H1 (cell line): ENCODE measurements around the gene PDHX. TPM values are rescaled to one million over a fixed set of nuclear protein-coding genes. Genes with fewer than 3 reads are reported as not detected.

Experiments used
- CTCF ChIA-PET: fragments of 300-600 bp; sonication (Branson Sonifier 250); formaldehyde crosslinking; loops from one replicate; lab custom pipeline; 2021; ENCODE audit not compliant: partially characterized antibody; lab: Charles Lee
- POLR2A ChIA-PET: fragments of 300-600 bp; sonication (Branson Sonifier 250); formaldehyde crosslinking; loops from one replicate; lab custom pipeline; 2021; ENCODE audit warnings: inconsistent platforms; ENCODE audit not compliant: partially characterized antibody; lab: Charles Lee
- DNase-seq, 2 experiments: peaks; one replicate each; pipeline versions ENCODE4 v3.0.0 to v3.0.0-alpha.2; 2010 to 2022; ENCODE audit warnings: low spot score in 2 of 2, low read depth in 1 of 2, mixed read lengths in 1 of 2
- FAIRE-seq: peaks from 2 replicates; lab custom pipeline; 2011; peaks lifted over from hg19 to GRCh38; lab: Jason Lieb, UNC
- H2AFZ ChIP-seq: 2 replicates; pipeline ENCODE4 v1.8.1; 2012; ENCODE audit warnings: low read length, inconsistent platforms
- H2AK5ac ChIP-seq: 2 replicates; pipeline ENCODE4 v1.6.1; 2013; ENCODE audit warnings: low read depth, low read length
- H2BK120ac ChIP-seq: replicated peaks from 2 replicates; pipeline ENCODE3; 2013; ENCODE audit warnings: low read depth, low read length, inconsistent platforms
- H2BK12ac ChIP-seq: 2 replicates; pipeline ENCODE4 v1.6.1; 2013; ENCODE audit warnings: low read depth, low read length
- H2BK15ac ChIP-seq: 2 replicates; pipeline ENCODE4 v1.6.1; 2013; ENCODE audit warnings: low read length
- H2BK20ac ChIP-seq: 2 replicates; pipeline ENCODE4 v1.6.1; 2013; ENCODE audit warnings: low read length
- H2BK5ac ChIP-seq: 2 replicates; pipeline ENCODE4 v1.6.1; 2013; ENCODE audit warnings: low read depth, low read length
- H3K14ac ChIP-seq: 2 replicates; pipeline ENCODE4 v1.6.1; 2013; ENCODE audit warnings: inconsistent platforms; ENCODE audit not compliant: insufficient read length
- H3K18ac ChIP-seq: 2 replicates; pipeline ENCODE4 v1.6.1; 2013; ENCODE audit warnings: low read length; ENCODE audit errors: extremely low read depth
- H3K23ac ChIP-seq: 2 replicates; pipeline ENCODE4 v1.6.1; 2013; ENCODE audit warnings: inconsistent platforms; ENCODE audit not compliant: insufficient read length
- H3K23me2 ChIP-seq: 2 replicates; pipeline ENCODE4 v1.6.1; 2013; ENCODE audit warnings: low read depth, low read length
- H3K27ac ChIP-seq: 2 replicates; pipeline ENCODE4 v1.6.1; 2011; ENCODE audit warnings: low read depth, low read length, inconsistent platforms
- H3K27me3 ChIP-seq, 4 experiments: replicated peaks in 1 of 4; 1 replicate in 1 of 4; 2 replicates in 3 of 4; pipeline versions ENCODE4 v1.6.1 to v1.8.1; 2011 to 2013; ENCODE audit warnings: low read length in 3 of 4, mild to moderate bottlenecking in 3 of 4, inconsistent platforms in 2 of 4, mixed read lengths in 2 of 4, moderate library complexity in 1 of 4; ENCODE audit not compliant: control insufficient read depth in 3 of 4, insufficient read depth in 3 of 4; ENCODE audit errors: extremely low read depth in 1 of 4
- H3K36me3 ChIP-seq, 4 experiments: 2 replicates each; pipeline versions ENCODE4 v1.6.1 to v1.8.1; 2011 to 2013; ENCODE audit warnings: mild to moderate bottlenecking in 4 of 4, low read length in 3 of 4, moderate library complexity in 2 of 4, control low read depth in 1 of 4, inconsistent platforms in 1 of 4; ENCODE audit not compliant: insufficient read depth in 4 of 4, control insufficient read depth in 2 of 4
- H3K4ac ChIP-seq: replicated peaks from 2 replicates; pipeline ENCODE3; 2013; ENCODE audit warnings: low read length, low read depth, mixed read lengths, inconsistent platforms; ENCODE audit not compliant: insufficient read length
- H3K4me1 ChIP-seq, 4 experiments: replicated peaks in 1 of 4; 1 replicate in 1 of 4; 2 replicates in 3 of 4; pipeline versions ENCODE4 v1.6.1 to v1.8.1; 2011 to 2013; ENCODE audit warnings: low read length in 3 of 4, inconsistent platforms in 2 of 4, mixed read lengths in 1 of 4; ENCODE audit not compliant: insufficient read depth in 4 of 4, control insufficient read depth in 3 of 4
- H3K4me2 ChIP-seq, 2 experiments: 2 replicates each; pipeline versions ENCODE4 v1.6.1 to v1.8.1; 2011 to 2013; ENCODE audit warnings: low read depth in 2 of 2, low read length in 2 of 2, control low read depth in 1 of 2, inconsistent platforms in 1 of 2, mild to moderate bottlenecking in 1 of 2; ENCODE audit not compliant: insufficient read depth in 1 of 2
- H3K4me3 ChIP-seq, 4 experiments: fragments of 200-600, 300-600 bp in 1 of 4; sonication (generic), shearing (Covaris generic), sonication (Bioruptor Twin) in 1 of 4; 2 replicates each; pipeline versions ENCODE4 v1.5.1 to v1.8.1; 2011 to 2016; ENCODE audit warnings: low read length in 4 of 4, low read depth in 3 of 4, control low read depth in 2 of 4, inconsistent platforms in 2 of 4, mild to moderate bottlenecking in 2 of 4, mixed read lengths in 1 of 4, moderate library complexity in 1 of 4; ENCODE audit not compliant: insufficient read depth in 2 of 4; ENCODE audit errors: extremely low read depth in 1 of 4
- H3K56ac ChIP-seq: replicated peaks from 2 replicates; pipeline ENCODE3; 2013; ENCODE audit warnings: low read depth, mild to moderate bottlenecking, mixed read lengths, low read length, inconsistent platforms; ENCODE audit not compliant: insufficient read length
- H3K79me1 ChIP-seq: 2 replicates; pipeline ENCODE4 v1.6.1; 2013; ENCODE audit warnings: low read depth, low read length, control low read depth
- H3K79me2 ChIP-seq, 2 experiments: 2 replicates each; pipeline versions ENCODE4 v1.6.1 to v1.8.1; 2012 to 2013; ENCODE audit warnings: low read length in 2 of 2, mild to moderate bottlenecking in 2 of 2, inconsistent platforms in 1 of 2; ENCODE audit not compliant: insufficient read depth in 2 of 2, control insufficient read depth in 1 of 2
- H3K9ac ChIP-seq, 4 experiments: replicated peaks in 1 of 4; 1 replicate in 1 of 4; 2 replicates in 3 of 4; pipeline versions ENCODE4 v1.6.1 to v1.8.1; 2011 to 2013; ENCODE audit warnings: low read depth in 3 of 4, low read length in 3 of 4, control low read depth in 2 of 4, mild to moderate bottlenecking in 2 of 4, moderate library complexity in 2 of 4, inconsistent platforms in 1 of 4; ENCODE audit errors: extremely low read depth in 1 of 4
- H3K9me3 ChIP-seq, 2 experiments: 2 replicates each; pipeline versions ENCODE4 v1.6.1 to v1.8.1; 2012 to 2013; ENCODE audit warnings: mild to moderate bottlenecking in 2 of 2, moderate library complexity in 2 of 2, control low read depth in 1 of 2, inconsistent platforms in 1 of 2, low read depth in 1 of 2, low read length in 1 of 2, mixed read lengths in 1 of 2; ENCODE audit not compliant: insufficient read depth in 2 of 2
- H4K20me1 ChIP-seq, 2 experiments: replicated peaks in 1 of 2; 2 replicates each; pipeline versions ENCODE3 to v1.8.1; 2011 to 2013; ENCODE audit warnings: inconsistent platforms in 2 of 2, low read length in 2 of 2, mild to moderate bottlenecking in 1 of 2; ENCODE audit not compliant: insufficient read depth in 2 of 2, control insufficient read depth in 1 of 2
- H4K5ac ChIP-seq: 2 replicates; pipeline ENCODE4 v1.6.1; 2013; ENCODE audit warnings: low read length, low read depth, mixed read lengths, inconsistent platforms; ENCODE audit not compliant: insufficient read length
- H4K8ac ChIP-seq: 2 replicates; pipeline ENCODE4 v1.8.0; 2013; ENCODE audit warnings: mild to moderate bottlenecking, moderate library complexity, low read length, inconsistent platforms; ENCODE audit not compliant: insufficient read depth; ENCODE audit errors: extremely low read depth
- H4K91ac ChIP-seq: replicated peaks from 2 replicates; pipeline ENCODE3; 2013; ENCODE audit warnings: low read length, mixed read lengths, inconsistent platforms; ENCODE audit not compliant: insufficient read length
- CEBPB ChIP-seq: IDR thresholded peaks from 2 replicates; pipeline ENCODE4 v1.6.1; 2012; ENCODE audit warnings: low read depth, low read length
- EP300 ChIP-seq, 2 experiments: IDR thresholded peaks; 1 replicate in 1 of 2; 2 replicates in 1 of 2; pipeline ENCODE4 v1.6.1; 2011 to 2012; ENCODE audit warnings: low read depth in 2 of 2, low read length in 2 of 2, mild to moderate bottlenecking in 2 of 2, borderline replicate concordance in 1 of 2, inconsistent platforms in 1 of 2, moderate library complexity in 1 of 2
- GTF2F1 ChIP-seq: IDR thresholded peaks from 2 replicates; pipeline ENCODE4 v1.6.1; 2012; ENCODE audit warnings: low read depth, low read length, improper control_type of control experiment, borderline replicate concordance
- USF2 ChIP-seq: IDR thresholded peaks from 2 replicates; pipeline ENCODE4 v1.6.1; 2011; ENCODE audit warnings: low read length, improper control_type of control experiment
- ZNF274 ChIP-seq: IDR thresholded peaks from 2 replicates; pipeline ENCODE4 v1.7.0; 2012; ENCODE audit warnings: low read length, borderline replicate concordance; ENCODE audit errors: extremely low read depth
- WGBS, 2 experiments: shearing (Covaris generic) in 1 of 2; methylation state at CpG; one replicate each; pipeline versions ENCODE4 v1.1.6 to v1.1.7; 2013 to 2015; ENCODE audit warnings: low lambda C conversion rate in 2 of 2, mixed read lengths in 2 of 2, inconsistent platforms in 1 of 2, low coverage in 1 of 2, missing lambda C conversion rate in 1 of 2; ENCODE audit not compliant: insufficient replicate concordance in 2 of 2, insufficient coverage in 1 of 2, insufficient read length in 1 of 2; ENCODE audit errors: extremely low coverage in 1 of 2, missing lambda C conversion rate in 1 of 2; 5-methylcytosine and 5-hydroxymethylcytosine counted together
- polyA plus RNA-seq, 7 experiments: library from polyadenylated mRNA; depleted of rRNA in 3 of 7; stranded (reverse) in 5 of 7; unstranded in 2 of 7; fragments of >200 nt in 5 of 7; fragments of 200-250 nt in 2 of 7; gene quantifications; 1 replicate in 5 of 7; 2 replicates in 1 of 7; 4 replicates in 1 of 7; pipeline versions ENCODE4 v1.2.1 to v1.2.3, GENCODE V29; 2011 to 2013; ENCODE audit warnings: missing spikeins in 2 of 7, mixed read lengths in 2 of 7
- total RNA-seq: library from RNA; stranded (reverse); fragmentation: NEBNext Ultra II Directional; extraction: Animal tissue kit (Norgen Biotek cat#: 25700); gene quantifications from 2 replicates; pipeline ENCODE4 v1.2.1, GENCODE V29; 2021

The PDHX gene
- total and polyA plus RNA-seq, 2 of the 8 experiments (the other 6 are each of a cell fraction or from before 2014, with no cell fraction given): 12.4 to 51.9 TPM

GRCh38 chr11:34940026-34940677, 23.7 kb downstream of the PDHX start:
- H3K36me3 ChIP-seq: no peaks in the 10 kb centered on the region; a peak in 1 of 8 replicates
- no peak overlapping the region for H4K5ac ChIP-seq
- no peak overlapping the region for H3K14ac ChIP-seq
- H3K4me1 ChIP-seq: no peaks in the 10 kb centered on the region
- WGBS, 2 experiments: 96% methylated on average over 4 of the region's 4 CpGs; no CpG with 5 or more reads in 1 of the 2 experiments
- TF ChIP-seq GTF2F1: no peak
- no peak for TF ChIP-seq ZNF274
- no peak for TF ChIP-seq USF2
- TF ChIP-seq EP300 (IDR thresholded peaks at IDR 0.05; ENCODE audit: borderline replicate concordance in 1 of 2, low read depth in 2 of 2, low read length in 2 of 2): no peak
- TF ChIP-seq CEBPB: no peak
- no peak overlapping the region for H4K8ac ChIP-seq
- no peaks in the 10 kb centered on the region for H3K9me3 ChIP-seq
- H3K27ac ChIP-seq: no peak overlapping the region
- DNase-seq (no peak), FAIRE-seq (no peak)
- no peak overlapping the region for H3K18ac ChIP-seq
- H3K9ac ChIP-seq: no peak overlapping the region
- H3K23ac ChIP-seq: no peak overlapping the region
- H3K23me2 ChIP-seq: no peaks in the 10 kb centered on the region
- H2BK12ac ChIP-seq: no peak overlapping the region
- no peak overlapping the region for H4K91ac ChIP-seq
- no peak overlapping the region for H2BK120ac ChIP-seq
- H3K4me3 ChIP-seq: no peak overlapping the region
- H2BK15ac ChIP-seq: no peak overlapping the region
- ChIA-PET POLR2A (no interaction called here), CTCF (interaction anchor here (1.0 kb wide), 1 partner anchor 14 kb away, joined by 4 read pairs; no protein-coding TSS in a partner anchor)
- H3K4ac ChIP-seq: no peak overlapping the region
- no peak overlapping the region for H2AFZ ChIP-seq
- no peak overlapping the region for H2AK5ac ChIP-seq
- peaks cover 0 to 3% of the 10 kb centered on the region in 2 experiments for H4K20me1 ChIP-seq
- no peak overlapping the region for H2BK5ac ChIP-seq
- no peaks in the 10 kb centered on the region; the same call in 1 of the 2 replicates for H3K79me1 ChIP-seq
- H3K56ac ChIP-seq: no peak overlapping the region
- peaks cover 0 to 22% of the 10 kb centered on the region in 2 experiments; a peak in 2 of 4 replicates for H3K79me2 ChIP-seq
- no peak overlapping the region for H2BK20ac ChIP-seq
- no peak overlapping the region for H3K4me2 ChIP-seq
- no peaks in the 10 kb centered on the region for H3K27me3 ChIP-seq
